Loucy (cell line): ENCODE measurements around the gene EPHA7.

ENCODE experiments used
- H2AFZ ChIP-seq: fragments of 200-600 bp; sonication (generic); 2 replicates; pipeline ENCODE4 v1.6.0; 2016; ENCODE audit warnings: antibody characterized with exemption, mild to moderate bottlenecking, low read length, moderate library complexity
- H3F3A ChIP-seq: fragments of 200-600 bp; 2 replicates; pipeline ENCODE4 v1.6.0; 2016; ENCODE audit warnings: antibody characterized with exemption, low read depth, mild to moderate bottlenecking
- H3K27me3 ChIP-seq: fragments of 200-600 bp; sonication (generic); 2 replicates; pipeline ENCODE4 v1.6.1; 2014; ENCODE audit warnings: low read length, mild to moderate bottlenecking; ENCODE audit not compliant: insufficient read depth, poor library complexity, severe bottlenecking
- H3K36me3 ChIP-seq: fragments of 200-600 bp; sonication (generic); 2 replicates; pipeline ENCODE4 v1.6.1; 2016; ENCODE audit warnings: low read length; ENCODE audit not compliant: insufficient read depth
- H3K4me1 ChIP-seq: fragments of 200-600 bp; sonication (generic); 2 replicates; pipeline ENCODE4 v1.5.1; 2014; ENCODE audit warnings: low read length, mild to moderate bottlenecking; ENCODE audit not compliant: insufficient read depth, poor library complexity, severe bottlenecking
- H3K4me2 ChIP-seq: fragments of 200-600 bp; sonication (generic); 2 replicates; pipeline ENCODE4 v1.6.0; 2014; ENCODE audit warnings: antibody characterized with exemption, low read length, low read depth, mild to moderate bottlenecking; ENCODE audit not compliant: poor library complexity, severe bottlenecking
- H3K4me3 ChIP-seq: fragments of 200-600 bp; sonication (generic); 2 replicates; pipeline ENCODE4 v1.5.1; 2014; ENCODE audit warnings: low read length, mild to moderate bottlenecking, mixed read lengths; ENCODE audit not compliant: poor library complexity, severe bottlenecking
- H3K79me2 ChIP-seq: fragments of 200-600 bp; sonication (generic); 2 replicates; pipeline ENCODE4 v1.6.1; 2014; ENCODE audit warnings: low read length; ENCODE audit not compliant: insufficient read depth
- H3K9ac ChIP-seq: fragments of 200-600 bp; sonication (generic); 2 replicates; pipeline ENCODE4 v1.6.0; 2014; ENCODE audit warnings: mild to moderate bottlenecking, low read depth, low read length, moderate library complexity; ENCODE audit not compliant: poor library complexity, severe bottlenecking
- H3K9me2 ChIP-seq: fragments of 200-600 bp; sonication (generic); replicated peaks from 2 replicates; pipeline ENCODE4 v1.6.1; 2016; ENCODE audit warnings: low read depth, low read length, mixed read lengths
- H3K9me3 ChIP-seq: fragments of 200-600 bp; sonication (generic); 2 replicates; pipeline ENCODE4 v1.6.1; 2014; ENCODE audit warnings: mild to moderate bottlenecking, antibody characterized with exemption, low read length, low read depth; ENCODE audit not compliant: insufficient read depth
- H4K20me1 ChIP-seq: fragments of 200-600 bp; sonication (generic); 2 replicates; pipeline ENCODE4 v1.6.0; 2014; ENCODE audit warnings: antibody characterized with exemption, low read length, mild to moderate bottlenecking; ENCODE audit not compliant: insufficient read depth, poor library complexity, severe bottlenecking
- CTCF ChIP-seq: fragments of 200-600 bp; sonication (generic); conservative IDR thresholded peaks from 2 replicates; pipeline ENCODE4 v1.5.1; 2014; ENCODE audit warnings: mild to moderate bottlenecking, antibody characterized with exemption, low read length
- EZH2phosphoT487 ChIP-seq: fragments of 200-600 bp; IDR thresholded peaks from 2 replicates; pipeline ENCODE4 v1.6.1; 2018; ENCODE audit warnings: antibody characterized with exemption, mild to moderate bottlenecking, moderate library complexity, borderline replicate concordance

EPHA7 gene

GRCh38 chr6:93213028-93213427 is 206.3 kb downstream of the EPHA7 start:
- no peaks in the 10 kb centered on the region for H4K20me1 ChIP-seq
- no peak overlapping the region for H3K4me2 ChIP-seq
- H3K9me2 ChIP-seq, result no peaks in the 10 kb centered on the region
- peaks cover 12% of the 10 kb centered on the region for H3K4me1 ChIP-seq
- no peaks in the 10 kb centered on the region for H3K9me3 ChIP-seq
- H3K79me2 ChIP-seq, result no peaks in the 10 kb centered on the region
- H3K36me3 ChIP-seq, result no peaks in the 10 kb centered on the region
- H2AFZ ChIP-seq, result peak overlapping the region; percentile 54; the same call in 1 of the 2 replicates
- TF ChIP-seq CTCF (no peak), EZH2phosphoT487 (no peak)
- H3K9ac ChIP-seq, result no peak overlapping the region
- no peaks in the 10 kb centered on the region for H3F3A ChIP-seq
- H3K27me3 ChIP-seq, result no peaks in the 10 kb centered on the region
- H3K4me3 ChIP-seq, result no peak overlapping the region

GRCh38 chr6:93210908-93211307 is 208.5 kb downstream of the EPHA7 start:
- no peaks in the 10 kb centered on the region for H3K79me2 ChIP-seq
- H4K20me1 ChIP-seq, result no peaks in the 10 kb centered on the region
- no peaks in the 10 kb centered on the region for H3K9me2 ChIP-seq
- TF ChIP-seq EZH2phosphoT487 (no peak), CTCF (no peak)
- H3K4me1 ChIP-seq, result peaks cover 12% of the 10 kb centered on the region
- H2AFZ ChIP-seq, result no peak overlapping the region
- H3K9me3 ChIP-seq, result no peaks in the 10 kb centered on the region
- H3K36me3 ChIP-seq, result no peaks in the 10 kb centered on the region
- H3K9ac ChIP-seq, result no peak overlapping the region
- H3K4me2 ChIP-seq, result no peak overlapping the region
- H3F3A ChIP-seq, result no peaks in the 10 kb centered on the region
- no peaks in the 10 kb centered on the region for H3K27me3 ChIP-seq
- H3K4me3 ChIP-seq, result no peak overlapping the region

- H3K9me3 ChIP-seq, result no peaks in the 10 kb centered on the region
- no peak for TF ChIP-seq EZH2phosphoT487
- TF ChIP-seq CTCF, result no peak
- H3K79me2 ChIP-seq, result no peaks in the 10 kb centered on the region
- H3K4me1 ChIP-seq, result peaks cover 12% of the 10 kb centered on the region
- H2AFZ ChIP-seq, result peak overlapping the region; percentile 11; the same call in 1 of the 2 replicates
- H3F3A ChIP-seq, result no peaks in the 10 kb centered on the region
- H3K27me3 ChIP-seq, result no peaks in the 10 kb centered on the region
- no peaks in the 10 kb centered on the region for H3K9me2 ChIP-seq
- H3K4me3 ChIP-seq, result no peak overlapping the region
- no peaks in the 10 kb centered on the region for H4K20me1 ChIP-seq
- H3K9ac ChIP-seq, result no peak overlapping the region
- H3K36me3 ChIP-seq, result no peaks in the 10 kb centered on the region
- no peak overlapping the region for H3K4me2 ChIP-seq
These were observed 210.0 kb downstream of the EPHA7 start for GRCh38 chr6:93209358-93209757.
